ENCODE results near the gene FGF12.

GRCh38 chr3:192364316-192364715 is 363.0 kb downstream of the FGF12 start:
- TF ChIP-seq CTCF (IDR thresholded peaks at IDR 0.05) (no peak), POLR2A (IDR thresholded peaks at IDR 0.05) (no peak), POLR2AphosphoS5 (IDR thresholded peaks at IDR 0.05) (no peak)
